Neuronal stem cell (in vitro differentiated cells): Measurements from ENCODE around the gene DEFB114.

Experiments
- DNase-seq: peaks from one replicate; pipeline ENCODE4 v3.0.0-alpha.2; 2013; ENCODE audit warnings: low spot score
- H2AFZ ChIP-seq: one replicate; pipeline ENCODE4 v1.6.1; 2013; ENCODE audit warnings: mild to moderate bottlenecking, low read length, inconsistent platforms
- H2AK5ac ChIP-seq: 2 replicates; pipeline ENCODE4 v1.6.1; 2013; ENCODE audit warnings: low read depth, mild to moderate bottlenecking, inconsistent platforms, low read length, moderate library complexity, mixed read lengths
- H2BK120ac ChIP-seq: 2 replicates; pipeline ENCODE4 v1.6.1; 2013; ENCODE audit warnings: low read depth, mild to moderate bottlenecking, inconsistent platforms, low read length, moderate library complexity, mixed read lengths
- H2BK12ac ChIP-seq: one replicate; pipeline ENCODE4 v1.6.1; 2013; ENCODE audit warnings: low read length, inconsistent platforms
- H2BK15ac ChIP-seq: 2 replicates; pipeline ENCODE4 v1.6.1; 2013; ENCODE audit warnings: mild to moderate bottlenecking, low read length, inconsistent platforms, mixed read lengths
- H2BK5ac ChIP-seq: one replicate; pipeline ENCODE4 v1.6.1; 2013; ENCODE audit warnings: inconsistent platforms, mild to moderate bottlenecking, low read length, moderate library complexity
- H3K14ac ChIP-seq: one replicate; pipeline ENCODE4 v1.6.1; 2013; ENCODE audit warnings: low read length, inconsistent platforms
- H3K18ac ChIP-seq: 2 replicates; pipeline ENCODE4 v1.6.1; 2013; ENCODE audit warnings: low read length, inconsistent platforms
- H3K23ac ChIP-seq: 2 replicates; pipeline ENCODE4 v1.6.1; 2013; ENCODE audit warnings: low read depth, mild to moderate bottlenecking, mixed read lengths, low read length, inconsistent platforms; ENCODE audit not compliant: poor library complexity
- H3K27ac ChIP-seq: replicated peaks from 3 replicates; pipeline ENCODE4 v1.5.1; 2013; ENCODE audit warnings: low read length, inconsistent platforms
- H3K27me3 ChIP-seq, 3 experiments: 2 replicates each; pipeline ENCODE4 v1.6.1; 2013; ENCODE audit warnings: low read length in 3 of 3, mild to moderate bottlenecking in 2 of 3, inconsistent platforms in 1 of 3, low read depth in 1 of 3, mixed read lengths in 1 of 3, moderate library complexity in 1 of 3; ENCODE audit not compliant: control insufficient read depth in 3 of 3, insufficient read depth in 3 of 3
- H3K36me3 ChIP-seq, 2 donors: replicated peaks in 1 of 2; 2 replicates each; pipeline ENCODE4 v1.6.1; 2013; ENCODE audit warnings: low read length in 2 of 2; ENCODE audit not compliant: control insufficient read depth in 2 of 2, insufficient read depth in 2 of 2
- H3K4ac ChIP-seq: 2 replicates; pipeline ENCODE4 v1.6.1; 2013; ENCODE audit warnings: inconsistent platforms, mild to moderate bottlenecking, low read length, moderate library complexity
- H3K4me1 ChIP-seq, 2 donors: 1 replicate in 1 of 2; 2 replicates in 1 of 2; pipeline ENCODE4 v1.6.1; 2013; ENCODE audit warnings: low read length in 2 of 2, low read depth in 1 of 2; ENCODE audit not compliant: control insufficient read depth in 2 of 2, insufficient read depth in 1 of 2
- H3K4me2 ChIP-seq: one replicate; pipeline ENCODE4 v1.6.1; 2013; ENCODE audit warnings: mild to moderate bottlenecking, low read length, inconsistent platforms; ENCODE audit not compliant: insufficient read depth, poor library complexity, severe bottlenecking
- H3K4me3 ChIP-seq, 2 donors: 2 replicates each; pipeline ENCODE4 v1.5.1; 2013; ENCODE audit warnings: low read length in 2 of 2, mild to moderate bottlenecking in 2 of 2, inconsistent platforms in 1 of 2, moderate library complexity in 1 of 2
- H3K79me1 ChIP-seq: one replicate; pipeline ENCODE4 v1.6.1; 2013; ENCODE audit warnings: low read depth, mild to moderate bottlenecking, inconsistent platforms, low read length, moderate library complexity
- H3K9ac ChIP-seq: one replicate; pipeline ENCODE4 v1.6.1; 2013; ENCODE audit warnings: mild to moderate bottlenecking, low read depth, low read length, inconsistent platforms; ENCODE audit not compliant: poor library complexity
- H3K9me3 ChIP-seq, 2 donors: replicated peaks in 1 of 2; 2 replicates each; pipeline versions ENCODE3 to v1.6.1; 2013; ENCODE audit warnings: low read length in 2 of 2, mild to moderate bottlenecking in 2 of 2, inconsistent platforms in 1 of 2, low read depth in 1 of 2, mixed read lengths in 1 of 2, moderate library complexity in 1 of 2; ENCODE audit not compliant: control insufficient read depth in 2 of 2, insufficient read depth in 1 of 2
- H4K8ac ChIP-seq: one replicate; pipeline ENCODE4 v1.6.1; 2013; ENCODE audit warnings: low read depth, mild to moderate bottlenecking, inconsistent platforms, low read length, moderate library complexity
- H4K91ac ChIP-seq: one replicate; pipeline ENCODE4 v1.6.1; 2013; ENCODE audit warnings: low read length, low read depth, mild to moderate bottlenecking, inconsistent platforms; ENCODE audit not compliant: poor library complexity
- WGBS, 2 donors: extraction: QIAGEN DNeasy Blood & Tissue Kit; methylation state at CpG; one replicate each; pipeline ENCODE4 v1.1.7; 2013; ENCODE audit warnings: missing lambda C conversion rate in 2 of 2, mixed read lengths in 1 of 2; ENCODE audit not compliant: insufficient read length in 2 of 2, insufficient replicate concordance in 1 of 2; ENCODE audit errors: extremely low coverage in 2 of 2; 5-methylcytosine and 5-hydroxymethylcytosine counted together

The DEFB114 gene

GRCh38 chr6:49915035-49915434, 48.9 kb downstream of the DEFB114 start:
- Histone ChIP-seq H3K27ac (no peak overlapping the region), H4K91ac (no peak overlapping the region), H3K4ac (no peak overlapping the region), H3K14ac (no peak overlapping the region), H3K9me3 (no peaks in the 10 kb centered on the region), H3K79me1 (no peaks in the 10 kb centered on the region), H2AK5ac (no peak overlapping the region), H2AFZ (no peak overlapping the region), H3K4me1 (peaks cover 0 to 15% of the 10 kb centered on the region in 2 donors), H4K8ac (no peak overlapping the region), H2BK12ac (no peak overlapping the region), H3K23ac (no peak overlapping the region), H2BK15ac (no peak overlapping the region), H3K9ac (no peak overlapping the region), H3K27me3 (no peaks in the 10 kb centered on the region), H3K4me3 (no peak overlapping the region), H3K36me3 (no peaks in the 10 kb centered on the region), H2BK5ac (no peak overlapping the region), H3K18ac (no peak overlapping the region), H3K4me2 (no peak overlapping the region), H2BK120ac (no peak overlapping the region)
- no peak for DNase-seq
- WGBS, 2 donors: no CpG with 5 or more reads among the region's 3 CpGs

DNA sequence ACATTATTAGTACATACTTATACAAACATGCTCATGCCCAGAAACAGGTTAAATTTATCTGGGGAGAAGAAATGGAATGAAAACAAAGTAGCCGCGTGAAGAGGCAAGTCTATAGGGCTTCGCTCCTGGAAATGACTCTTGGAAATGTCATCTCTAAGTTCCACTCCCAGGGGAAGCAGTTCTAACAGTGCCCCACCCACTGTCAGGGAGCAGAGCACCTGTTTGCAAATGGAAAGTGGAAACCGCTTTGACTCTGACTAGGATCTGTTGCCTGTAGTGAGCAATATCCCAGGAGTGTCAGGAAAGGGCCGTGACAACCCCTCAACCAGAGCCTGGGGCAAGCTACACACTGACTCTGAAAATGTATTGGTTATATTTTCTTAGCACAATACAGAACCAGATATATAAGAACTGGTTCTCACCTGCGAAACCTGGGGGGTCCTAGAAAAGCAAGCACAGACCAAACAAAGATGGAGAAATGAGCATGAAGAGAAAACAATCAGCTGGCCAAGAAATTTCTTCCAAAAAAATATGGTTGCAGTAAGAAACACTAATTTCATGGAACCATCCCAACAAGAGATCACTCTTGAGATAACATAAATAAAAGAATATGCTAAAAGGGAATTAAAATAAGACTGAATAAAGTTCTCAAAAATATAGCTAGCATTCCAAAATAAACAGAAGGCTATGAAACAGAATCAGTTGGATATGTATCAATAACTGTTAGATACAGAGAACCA, 50.2 kb downstream of the DEFB114 start:
- Histone ChIP-seq H3K4me3 (no peak overlapping the region), H3K14ac (no peak overlapping the region), H2BK12ac (no peak overlapping the region), H3K9me3 (no peaks in the 10 kb centered on the region), H3K79me1 (no peaks in the 10 kb centered on the region), H2AK5ac (no peak overlapping the region), H2BK15ac (no peak overlapping the region), H3K4ac (no peak overlapping the region), H3K27me3 (no peaks in the 10 kb centered on the region), H3K18ac (no peak overlapping the region), H4K91ac (no peak overlapping the region), H3K4me1 (peaks cover 0 to 11% of the 10 kb centered on the region in 2 donors), H4K8ac (no peak overlapping the region), H3K4me2 (no peak overlapping the region), H2AFZ (no peak overlapping the region), H3K27ac (no peak overlapping the region), H2BK5ac (no peak overlapping the region), H3K23ac (no peak overlapping the region), H3K9ac (no peak overlapping the region), H2BK120ac (no peak overlapping the region), H3K36me3 (no peaks in the 10 kb centered on the region)
- DNase-seq: no peak
- whole genome bisulfite sequencing, 2 donors: no CpG with 5 or more reads among the region's 6 CpGs

- Histone ChIP-seq H3K4me1 (peaks cover 0 to 8% of the 10 kb centered on the region in 2 donors), H2AK5ac (no peak overlapping the region), H2AFZ (no peak overlapping the region), H3K27me3 (no peaks in the 10 kb centered on the region), H3K23ac (no peak overlapping the region), H3K9me3 (no peaks in the 10 kb centered on the region), H3K27ac (no peak overlapping the region), H3K14ac (no peak overlapping the region), H3K4ac (no peak overlapping the region), H2BK15ac (no peak overlapping the region), H4K8ac (no peak overlapping the region), H3K4me2 (no peak overlapping the region), H4K91ac (no peak overlapping the region), H3K36me3 (no peaks in the 10 kb centered on the region), H2BK12ac (no peak overlapping the region), H2BK5ac (no peak overlapping the region), H3K18ac (no peak overlapping the region), H3K79me1 (no peaks in the 10 kb centered on the region), H3K9ac (no peak overlapping the region), H3K4me3 (no peak overlapping the region), H2BK120ac (no peak overlapping the region)
- DNase-seq: no peak
- WGBS, 2 donors: no CpG with 5 or more reads among the region's 1 CpG
Observed at GRCh38 chr6:49912196-49912595, 51.8 kb downstream of the DEFB114 start.

DNA sequence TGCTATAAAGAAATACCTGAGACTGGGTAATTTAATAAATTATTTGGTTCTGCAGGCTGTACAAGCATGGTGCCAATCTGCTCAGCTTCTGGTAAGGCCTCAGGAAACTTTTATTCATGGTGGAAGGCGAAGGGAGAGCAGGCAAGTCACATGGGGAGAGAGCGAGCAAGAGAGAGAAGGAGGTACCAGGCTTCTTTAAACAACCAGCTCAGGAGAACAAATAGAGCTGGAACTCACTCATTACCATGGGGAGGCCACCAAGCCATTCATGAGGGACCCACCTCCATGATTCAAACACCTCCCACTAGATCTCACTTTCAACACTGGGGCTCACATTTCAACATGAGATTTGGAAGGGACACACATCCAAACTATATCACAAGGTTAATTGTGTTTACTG, 52.7 kb downstream of the DEFB114 start:
- no peaks in the 10 kb centered on the region for H3K9me3 ChIP-seq
- H3K23ac ChIP-seq: no peak overlapping the region
- no peak for DNase-seq
- no peak overlapping the region for H3K4me3 ChIP-seq
- H3K27ac ChIP-seq: no peak overlapping the region
- H3K9ac ChIP-seq: no peak overlapping the region
- H2AK5ac ChIP-seq: no peak overlapping the region
- no peak overlapping the region for H4K91ac ChIP-seq
- no peak overlapping the region for H3K4ac ChIP-seq
- no peaks in the 10 kb centered on the region for H3K36me3 ChIP-seq
- WGBS, 2 donors: no CpG with 5 or more reads among the region's 2 CpGs
- no peak overlapping the region for H3K4me2 ChIP-seq
- no peak overlapping the region for H2AFZ ChIP-seq
- no peak overlapping the region for H4K8ac ChIP-seq
- no peak overlapping the region for H3K14ac ChIP-seq
- H2BK15ac ChIP-seq: no peak overlapping the region
- H3K18ac ChIP-seq: no peak overlapping the region
- no peaks in the 10 kb centered on the region for H3K79me1 ChIP-seq
- H2BK12ac ChIP-seq: no peak overlapping the region
- no peak overlapping the region for H2BK120ac ChIP-seq
- no peak overlapping the region for H2BK5ac ChIP-seq
- H3K4me1 ChIP-seq: peaks cover 0 to 8% of the 10 kb centered on the region in 2 donors
- H3K27me3 ChIP-seq: no peaks in the 10 kb centered on the region
